Suprapubic skin (tissue), 4 donors: ENCODE results near the gene CHCHD4. TPM values are rescaled to one million over a fixed set of nuclear protein-coding genes. Genes with fewer than 3 reads are reported as not detected.
A peak's percentile ranks its signal among the peaks of the same experiment; 100 is the strongest.

ENCODE experiments used
- DNase-seq, 2 donors: peaks; one replicate each; pipeline ENCODE4 v3.0.0-alpha.2; 2019; ENCODE audit warnings: low spot score in 2 of 2
- H3K27ac ChIP-seq: fragments of 200-600 bp; sonication (generic); one replicate; pipeline ENCODE4 v1.5.1; 2019
- H3K27me3 ChIP-seq: fragments of 200-600 bp; sonication (generic); one replicate; pipeline ENCODE4 v1.5.1; 2019
- H3K36me3 ChIP-seq: fragments of 200-600 bp; sonication (generic); one replicate; pipeline ENCODE4 v1.5.1; 2019
- H3K4me1 ChIP-seq: fragments of 200-600 bp; sonication (generic); one replicate; pipeline ENCODE4 v1.5.1; 2019
- H3K4me3 ChIP-seq: fragments of 200-600 bp; sonication (generic); one replicate; pipeline ENCODE4 v1.5.1; 2019; ENCODE audit warnings: mild to moderate bottlenecking
- H3K9me3 ChIP-seq: fragments of 200-600 bp; sonication (generic); one replicate; pipeline ENCODE4 v1.5.1; 2019
- CTCF ChIP-seq, 2 donors: fragments of 200-600 bp in 1 of 2; fragments of 450-650 bp in 1 of 2; sonication (generic) in 1 of 2; IDR thresholded peaks; one replicate each; pipeline ENCODE4 v1.5.1; 2016 to 2019; ENCODE audit warnings: antibody characterized with exemption in 2 of 2, mild to moderate bottlenecking in 1 of 2, moderate library complexity in 1 of 2
- EP300 ChIP-seq: sonication (generic); formaldehyde crosslinking; IDR thresholded peaks from one replicate; pipeline ENCODE4 v1.6.1; 2017; ENCODE audit warnings: antibody characterized with exemption
- POLR2A ChIP-seq, 2 donors: fragments of 450-650 bp; IDR thresholded peaks; one replicate each; pipeline ENCODE4 v1.6.1; 2017; ENCODE audit warnings: antibody characterized with exemption in 2 of 2, mild to moderate bottlenecking in 2 of 2, moderate library complexity in 2 of 2
- POLR2AphosphoS5 ChIP-seq, 3 donors: sonication (generic); formaldehyde crosslinking; IDR thresholded peaks; one replicate each; pipeline ENCODE4 v1.6.1; 2017; ENCODE audit warnings: antibody characterized with exemption in 3 of 3
- WGBS: methylation state at CpG from one replicate; pipeline ENCODE4 v1.1.5; 2018; 5-methylcytosine and 5-hydroxymethylcytosine counted together
- total RNA-seq, 4 donors: library from RNA; depleted of rRNA; stranded (reverse); fragments of >200 nt; gene quantifications; one replicate each; pipeline ENCODE4 v1.1.0, GENCODE V29; 2016

CHCHD4 gene
- total RNA-seq, 4 donors from 2014 or later, result 11.3 to 16.7 (median 12.5) TPM

GRCh38 chr3:14133876-14134275 lies 9.2 kb upstream of the CHCHD4 start:
- H3K9me3 ChIP-seq, result no peaks in the 10 kb centered on the region
- no peak overlapping the region for H3K27ac ChIP-seq
- WGBS, result 80% methylated on average over 5 of the region's 5 CpGs
- TF ChIP-seq POLR2A (IDR thresholded peaks at IDR 0.05) (no peak), POLR2AphosphoS5 (IDR thresholded peaks at IDR 0.05) (no peak), CTCF (IDR thresholded peaks at IDR 0.05) (no peak), EP300 (no peak)
- no peaks in the 10 kb centered on the region for H3K27me3 ChIP-seq
- H3K36me3 ChIP-seq, result peaks cover 97% of the 10 kb centered on the region
- peaks cover 26% of the 10 kb centered on the region for H3K4me1 ChIP-seq
- no peak for DNase-seq
- no peak overlapping the region for H3K4me3 ChIP-seq

- TF ChIP-seq CTCF (IDR thresholded peaks at IDR 0.05) (no peak), EP300 (no peak), POLR2AphosphoS5 (IDR thresholded peaks at IDR 0.05) (no peak), POLR2A (IDR thresholded peaks at IDR 0.05) (no peak)
- H3K36me3 ChIP-seq, result peaks cover 97% of the 10 kb centered on the region
- H3K4me3 ChIP-seq, result no peak overlapping the region
- peak overlapping the region; percentile 42 for H3K27ac ChIP-seq
- H3K4me1 ChIP-seq, result peaks cover 26% of the 10 kb centered on the region
- no peaks in the 10 kb centered on the region for H3K9me3 ChIP-seq
- H3K27me3 ChIP-seq, result no peaks in the 10 kb centered on the region
- DNase-seq, result no peak
- WGBS, result 73% methylated on average over 10 of the region's 10 CpGs
Measured at GRCh38 chr3:14133188-14133800, 8.6 kb upstream of the CHCHD4 start.

DNA sequence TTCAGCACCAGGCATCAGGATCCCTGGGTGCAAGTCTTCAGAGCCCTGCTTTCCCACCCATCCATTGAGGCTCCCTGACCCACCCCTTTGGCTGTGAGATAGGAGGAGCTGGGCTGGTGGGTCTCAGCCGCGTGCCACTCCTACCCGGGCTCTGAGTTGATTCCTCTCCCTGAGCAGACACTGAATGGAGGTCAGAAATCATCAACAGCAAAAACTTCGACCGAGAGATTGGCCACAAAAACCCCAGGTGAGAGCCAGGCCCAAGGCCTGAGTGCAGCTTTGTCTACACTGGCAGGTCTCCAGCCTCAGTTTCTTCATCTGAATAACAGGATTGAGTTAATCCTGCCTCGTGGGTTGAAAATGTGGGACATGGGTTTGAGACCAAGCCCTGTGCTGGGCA lies 8.0 kb upstream of the CHCHD4 start:
- TF ChIP-seq POLR2AphosphoS5 (IDR thresholded peaks at IDR 0.05), result no peak
- no peak for TF ChIP-seq CTCF (IDR thresholded peaks at IDR 0.05)
- no peak for TF ChIP-seq POLR2A (IDR thresholded peaks at IDR 0.05)
- TF ChIP-seq EP300, result no peak
- Histone ChIP-seq H3K27me3 (no peaks in the 10 kb centered on the region), H3K4me1 (peaks cover 28% of the 10 kb centered on the region), H3K27ac (peak overlapping the region; percentile 36), H3K4me3 (no peak overlapping the region), H3K9me3 (no peaks in the 10 kb centered on the region), H3K36me3 (peaks cover 94% of the 10 kb centered on the region)
- DNase-seq, result no peak
- WGBS, result 91% methylated on average over 6 of the region's 6 CpGs

- Histone ChIP-seq H3K27me3 (no peaks in the 10 kb centered on the region), H3K27ac (no peak overlapping the region), H3K9me3 (no peaks in the 10 kb centered on the region), H3K4me3 (no peak overlapping the region), H3K4me1 (peaks cover 29% of the 10 kb centered on the region), H3K36me3 (peaks cover 88% of the 10 kb centered on the region)
- 57% methylated on average over 5 of the region's 8 CpGs for WGBS
- TF ChIP-seq CTCF (IDR thresholded peaks at IDR 0.05) (no peak), EP300 (no peak), POLR2A (IDR thresholded peaks at IDR 0.05) (no peak), POLR2AphosphoS5 (IDR thresholded peaks at IDR 0.05) (no peak)
- DNase-seq, result no peak
Measured at GRCh38 chr3:14132120-14132519, 7.5 kb upstream of the CHCHD4 start.

GRCh38 chr3:14131134-14131533 lies 6.5 kb upstream of the CHCHD4 start:
- Histone ChIP-seq H3K4me1 (peaks cover 29% of the 10 kb centered on the region), H3K36me3 (peaks cover 80% of the 10 kb centered on the region), H3K27ac (no peak overlapping the region), H3K27me3 (no peaks in the 10 kb centered on the region), H3K4me3 (no peak overlapping the region), H3K9me3 (no peaks in the 10 kb centered on the region)
- no peak for DNase-seq
- 91% methylated on average over 4 of the region's 5 CpGs for WGBS
- no peak for TF ChIP-seq POLR2AphosphoS5 (IDR thresholded peaks at IDR 0.05)
- TF ChIP-seq CTCF (IDR thresholded peaks at IDR 0.05), result no peak
- no peak for TF ChIP-seq POLR2A (IDR thresholded peaks at IDR 0.05)
- no peak for TF ChIP-seq EP300
